ENCODE results near the gene BMP7.

BMP7 gene

DNA sequence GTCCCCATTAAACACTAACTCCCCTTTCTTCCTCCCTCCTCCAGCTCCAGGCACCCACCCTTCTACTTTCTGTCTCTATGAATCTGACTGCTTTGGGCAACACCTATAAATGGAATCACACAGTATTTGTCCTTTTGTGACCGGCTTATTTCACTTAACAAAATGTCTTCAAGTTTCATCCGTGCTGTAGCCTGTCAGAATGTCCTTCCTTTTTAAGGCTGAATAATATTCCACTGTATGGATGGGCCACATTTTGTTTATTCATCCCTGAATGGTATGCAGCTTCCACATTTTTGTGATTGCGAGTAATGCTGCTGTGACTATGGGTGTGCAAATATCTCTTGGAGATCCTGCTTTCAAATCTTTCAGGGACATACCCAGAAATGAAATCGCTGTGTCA, 28.4 kb downstream of the BMP7 start:
- TF ChIP-seq, protein P1, sequence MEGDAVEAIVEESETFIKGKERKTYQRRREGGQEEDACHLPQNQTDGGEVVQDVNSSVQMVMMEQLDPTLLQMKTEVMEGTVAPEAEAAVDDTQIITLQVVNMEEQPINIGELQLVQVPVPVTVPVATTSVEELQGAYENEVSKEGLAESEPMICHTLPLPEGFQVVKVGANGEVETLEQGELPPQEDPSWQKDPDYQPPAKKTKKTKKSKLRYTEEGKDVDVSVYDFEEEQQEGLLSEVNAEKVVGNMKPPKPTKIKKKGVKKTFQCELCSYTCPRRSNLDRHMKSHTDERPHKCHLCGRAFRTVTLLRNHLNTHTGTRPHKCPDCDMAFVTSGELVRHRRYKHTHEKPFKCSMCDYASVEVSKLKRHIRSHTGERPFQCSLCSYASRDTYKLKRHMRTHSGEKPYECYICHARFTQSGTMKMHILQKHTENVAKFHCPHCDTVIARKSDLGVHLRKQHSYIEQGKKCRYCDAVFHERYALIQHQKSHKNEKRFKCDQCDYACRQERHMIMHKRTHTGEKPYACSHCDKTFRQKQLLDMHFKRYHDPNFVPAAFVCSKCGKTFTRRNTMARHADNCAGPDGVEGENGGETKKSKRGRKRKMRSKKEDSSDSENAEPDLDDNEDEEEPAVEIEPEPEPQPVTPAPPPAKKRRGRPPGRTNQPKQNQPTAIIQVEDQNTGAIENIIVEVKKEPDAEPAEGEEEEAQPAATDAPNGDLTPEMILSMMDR (IDR thresholded peaks at IDR 0.05; ENCODE audit: insufficient read depth, low read depth, low read length, missing control alignments), result no peak
- H3K4me3 ChIP-seq (ENCODE audit: low read length), result no peak overlapping the region
- no peak for DNase-seq (ENCODE audit: low read depth)

DNA sequence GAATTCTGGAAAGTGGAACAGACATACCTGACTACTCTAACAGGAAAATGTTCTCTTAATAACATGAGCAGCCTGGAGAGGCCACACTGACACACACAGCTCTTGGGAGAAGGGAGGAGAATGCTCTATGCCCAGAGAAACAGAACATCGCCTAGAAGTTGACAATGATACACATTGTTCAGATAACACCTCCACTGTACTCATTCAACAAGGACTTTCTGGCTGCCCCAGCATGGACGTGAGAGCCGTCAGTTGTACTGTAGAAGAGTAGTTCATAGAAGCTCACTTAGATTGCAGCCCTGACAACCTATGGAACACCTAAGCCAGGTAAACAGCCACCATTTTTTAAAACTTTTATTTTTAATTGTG, 28.9 kb downstream of the BMP7 start:
- H3K4me3 ChIP-seq (ENCODE audit: low read length), result no peak overlapping the region
- TF ChIP-seq, protein P1 (IDR thresholded peaks at IDR 0.05; ENCODE audit: insufficient read depth, low read depth, low read length, missing control alignments), result no peak
- no peak for DNase-seq (ENCODE audit: low read depth)

DNA sequence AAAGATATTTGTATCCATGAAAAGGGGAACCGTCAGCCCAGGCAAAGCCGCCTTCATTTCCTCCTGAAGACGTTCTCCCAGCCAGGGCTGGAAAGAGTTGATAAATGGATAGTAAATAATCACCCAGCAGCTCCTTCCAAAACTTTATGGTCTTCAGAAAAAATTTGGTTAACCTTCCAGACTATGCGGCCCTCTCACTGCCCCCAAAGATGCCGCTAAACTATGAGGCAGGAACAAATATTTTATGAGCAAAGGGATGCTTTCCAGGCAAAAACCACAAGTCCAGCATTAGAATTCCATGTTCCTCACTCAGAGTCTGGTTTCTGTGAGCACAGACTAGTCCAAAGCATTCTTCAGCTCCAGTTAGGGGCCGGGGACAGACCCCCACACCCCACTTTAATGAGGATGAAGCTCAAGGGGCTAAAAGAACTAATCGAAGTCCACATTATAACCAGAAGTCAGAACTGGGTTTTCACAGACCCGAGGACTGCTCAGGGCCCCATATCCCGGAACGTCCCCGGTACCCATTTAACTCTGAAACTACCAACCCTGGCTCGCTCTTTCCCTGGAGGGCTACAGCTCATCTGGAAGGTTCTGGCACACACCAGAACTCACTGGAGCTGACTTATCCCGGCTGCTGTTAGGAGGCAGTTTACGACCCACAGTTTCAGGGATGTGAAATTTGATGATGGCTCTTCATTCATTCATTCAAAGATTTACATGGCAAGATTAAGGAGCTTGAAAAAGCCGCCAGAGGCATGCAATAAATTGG, 29.4 kb downstream of the BMP7 start:
- TF ChIP-seq, protein P1 (IDR thresholded peaks at IDR 0.05; ENCODE audit: insufficient read depth, low read depth, low read length, missing control alignments), result no peak
- no peak for DNase-seq (ENCODE audit: low read depth)
- no peak overlapping the region for H3K4me3 ChIP-seq (ENCODE audit: low read length)

DNA sequence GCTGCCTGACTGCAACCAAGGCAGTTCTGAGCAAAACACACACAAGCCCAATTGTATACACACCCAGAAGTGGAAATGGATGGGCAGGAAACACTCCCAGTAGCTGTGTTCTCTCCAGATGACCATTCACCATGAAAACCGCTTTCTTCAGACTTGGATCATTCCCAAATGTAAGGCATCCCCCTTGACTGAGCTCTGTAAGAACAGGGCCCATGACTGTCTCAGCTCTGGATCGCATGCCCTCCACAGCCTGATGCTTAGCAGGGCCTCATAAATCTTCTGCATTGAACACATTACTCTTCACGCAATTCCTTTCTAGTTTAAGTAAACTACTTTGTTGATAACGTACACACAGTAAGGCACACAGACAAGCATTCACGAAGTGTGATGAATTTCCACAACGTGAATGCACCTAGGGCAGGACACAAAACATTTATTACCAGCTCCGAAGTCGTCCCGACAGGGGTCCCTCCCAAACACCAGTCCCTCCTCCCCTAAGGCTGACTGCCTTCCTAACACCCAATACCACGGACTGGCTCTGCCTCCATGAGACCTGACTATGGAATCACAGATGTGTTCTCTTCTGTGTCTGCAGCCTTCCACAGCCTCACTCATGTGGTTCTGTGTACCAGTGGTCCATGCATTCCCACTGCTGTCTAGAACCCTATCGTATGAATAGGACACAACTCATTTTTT, 31.7 kb downstream of the BMP7 start:
- no peak for DNase-seq (ENCODE audit: low read depth)
- TF ChIP-seq, protein P1 (IDR thresholded peaks at IDR 0.05; ENCODE audit: insufficient read depth, low read depth, low read length, missing control alignments), result no peak
- H3K4me3 ChIP-seq (ENCODE audit: low read length), result no peak overlapping the region

DNA sequence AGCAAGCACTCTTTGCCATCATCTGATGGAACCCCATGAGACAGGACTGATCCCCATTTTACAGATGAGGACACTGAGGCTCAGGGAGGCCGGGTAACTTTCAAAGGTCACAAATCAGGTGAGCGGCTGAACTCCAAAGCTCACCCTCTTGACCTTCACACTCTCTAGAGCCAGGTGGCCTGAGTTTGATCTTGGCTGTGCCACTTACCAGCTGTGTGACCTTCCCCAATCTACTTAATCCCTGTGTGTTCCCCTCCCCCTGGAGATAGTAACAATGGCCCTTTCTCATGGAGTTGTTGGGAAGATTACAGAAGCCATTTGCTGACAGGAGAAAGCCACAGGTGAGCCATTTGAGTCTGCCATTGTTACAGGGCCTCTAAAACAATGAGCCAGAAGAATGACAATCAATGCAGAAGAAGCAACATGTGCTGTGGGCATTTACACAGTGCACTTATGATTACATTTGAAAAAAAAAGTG, 34.5 kb downstream of the BMP7 start:
- no peak overlapping the region for H3K4me3 ChIP-seq (ENCODE audit: low read length)
- TF ChIP-seq, protein P1 (IDR thresholded peaks at IDR 0.05; ENCODE audit: insufficient read depth, low read depth, low read length, missing control alignments), result no peak
- no peak for DNase-seq (ENCODE audit: low read depth)

DNA sequence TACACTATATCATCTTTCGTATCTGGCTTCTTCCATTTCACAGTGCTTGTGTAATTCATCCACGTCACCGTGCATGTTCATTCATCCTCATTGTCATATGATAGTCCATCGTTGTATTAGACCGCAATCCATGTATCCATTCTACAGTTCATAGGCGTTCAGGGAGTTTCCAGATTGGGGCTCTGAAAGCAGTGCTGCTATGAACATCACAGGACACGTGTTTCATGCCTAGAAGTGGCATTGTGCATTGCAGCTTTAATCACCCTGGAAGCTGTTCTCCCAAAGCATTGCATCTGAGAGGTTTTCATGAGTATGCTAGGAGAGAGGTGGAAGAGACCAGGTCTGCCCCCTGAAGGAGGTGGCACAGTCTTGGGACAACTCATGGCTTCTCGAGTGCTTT, 35.3 kb downstream of the BMP7 start:
- DNase-seq (ENCODE audit: low read depth), result no peak
- no peak overlapping the region for H3K4me3 ChIP-seq (ENCODE audit: low read length)
- TF ChIP-seq, protein P1 (IDR thresholded peaks at IDR 0.05; ENCODE audit: insufficient read depth, low read depth, low read length, missing control alignments), result no peak
